ENCODE measurements around the gene ZSCAN16.
"Not testable (repeated sequence)": the region's sequence is repeated elsewhere in the genome, so short reads cannot be mapped to it uniquely, and the experiment has no call there.

The ZSCAN16 gene

GRCh38 chr6:28124350-28124970 is at the start of gene ZSCAN16:
Gene ZSCAN16 (plus strand): TSS chr6:28124609. CDS start chr6:28125444, 835 bp downstream.
- peak; percentile 84 for DNase-seq

- DNase-seq: no peak
Observed at GRCh38 chr6:28078050-28078449, 46.4 kb upstream of the ZSCAN16 start.

- no peak for DNase-seq
Observed at GRCh38 chr6:28078836-28079235, 45.6 kb upstream of the ZSCAN16 start.

GRCh38 chr6:28080381-28080630 is 44.1 kb upstream of the ZSCAN16 start, which contains the start of gene ZNF165:
Gene ZNF165 (plus strand): TSS chr6:28080568. CDS start chr6:28085481, 4,913 bp downstream.
- not testable (repeated sequence) for DNase-seq

GRCh38 chr6:28080631-28081485 is 43.6 kb upstream of the ZSCAN16 start:
- peak; percentile 95 for DNase-seq

- DNase-seq: peak; percentile 49
Observed at GRCh38 chr6:28081486-28081751, 43.0 kb upstream of the ZSCAN16 start.

GRCh38 chr6:28082939-28083338 is 41.5 kb upstream of the ZSCAN16 start:
- DNase-seq: no peak

GRCh38 chr6:28089054-28089453 is 35.4 kb upstream of the ZSCAN16 start:
- DNase-seq: no peak

- DNase-seq: no peak
Observed at GRCh38 chr6:28090917-28091586, 33.4 kb upstream of the ZSCAN16 start.

GRCh38 chr6:28102222-28102621 is 22.2 kb upstream of the ZSCAN16 start:
- not testable (repeated sequence) for DNase-seq

- not testable (repeated sequence) for DNase-seq
Observed at GRCh38 chr6:28102699-28103098, 21.7 kb upstream of the ZSCAN16 start.

- peak; percentile 84 for DNase-seq
Observed at GRCh38 chr6:28104392-28105244, 19.8 kb upstream of the ZSCAN16 start.

GRCh38 chr6:28105245-28105639 is 19.2 kb upstream of the ZSCAN16 start:
- DNase-seq: no peak

GRCh38 chr6:28107506-28107905 is 16.9 kb upstream of the ZSCAN16 start:
- DNase-seq: no peak

GRCh38 chr6:28111964-28112363 is 12.4 kb upstream of the ZSCAN16 start:
- DNase-seq: no peak

- no peak for DNase-seq
Observed at GRCh38 chr6:28115799-28116198, 8.6 kb upstream of the ZSCAN16 start.

GRCh38 chr6:28117386-28118050 is 6.9 kb upstream of the ZSCAN16 start:
- no peak for DNase-seq

- DNase-seq: no peak
Observed at GRCh38 chr6:28118217-28118616, 6.2 kb upstream of the ZSCAN16 start.

GRCh38 chr6:28121876-28122275 is 2.5 kb upstream of the ZSCAN16 start:
- DNase-seq: no peak

- DNase-seq: not testable (repeated sequence)
Observed at GRCh38 chr6:28122283-28122682, 2.1 kb upstream of the ZSCAN16 start.

- DNase-seq: peak; percentile 9
Observed at GRCh38 chr6:28124971-28125353, 553 bp downstream of the ZSCAN16 start.

GRCh38 chr6:28125401-28125800 is 992 bp downstream of the ZSCAN16 start:
- DNase-seq: no peak

GRCh38 chr6:28134015-28134414 is 9.6 kb downstream of the ZSCAN16 start:
- peak; percentile 39 for DNase-seq
